ENCODE measurements around the gene SLFN12L.

The SLFN12L gene

GRCh38 chr17:35433075-35433894 is 104.2 kb downstream of the SLFN12L start:
- DNase-seq (ENCODE audit: low spot score) = peak; percentile 97
- peak; percentile 95 for FAIRE-seq

GRCh38 chr17:35432176-35433074 is 105.1 kb downstream of the SLFN12L start, which contains the start of gene SLFN12:
TSS of gene SLFN12 (minus strand) at chr17:35432500. CDS start at chr17:35423028, 9,472 bp downstream.
- FAIRE-seq (peak; percentile 97), DNase-seq (ENCODE audit: low spot score) (peak; percentile 87)

GRCh38 chr17:35429702-35430101 is 107.8 kb downstream of the SLFN12L start:
- FAIRE-seq (no peak), DNase-seq (ENCODE audit: low spot score) (no peak)

DNA sequence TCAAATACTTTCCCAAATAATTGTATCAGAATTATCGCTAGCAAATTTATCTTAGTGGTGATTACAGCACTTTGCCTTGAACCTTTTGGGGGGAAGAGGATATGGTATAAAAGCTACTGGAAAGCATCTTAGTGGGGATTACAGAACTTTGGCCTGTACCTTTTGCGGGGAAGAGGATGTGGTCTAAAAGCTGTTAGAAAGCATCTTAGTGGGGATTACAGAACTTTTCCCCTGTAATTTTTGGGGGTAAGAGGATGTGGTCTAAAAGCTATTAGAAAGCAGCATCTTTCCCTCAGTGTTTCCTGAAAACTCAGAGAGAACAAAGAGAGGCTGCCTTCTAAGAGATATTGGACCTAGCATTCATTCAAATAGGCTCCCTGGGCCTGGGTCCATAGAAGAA is 109.2 kb downstream of the SLFN12L start:
- FAIRE-seq = no peak
- no peak for DNase-seq (ENCODE audit: low spot score)

GRCh38 chr17:35423761-35424160 is 113.7 kb downstream of the SLFN12L start:
- DNase-seq (ENCODE audit: low spot score) (no peak), FAIRE-seq (no peak)
